K562 (cell line): ENCODE measurements around the gene RETREG1.

ENCODE experiments used
- CTCF ChIP-seq, 3 experiments: IDR thresholded peaks in 2 of 3; conservative IDR thresholded peaks in 1 of 3; 2 replicates each; pipeline ENCODE4 v1.5.1; 2011 to 2012; ENCODE audit warnings: low read length in 3 of 3, mild to moderate bottlenecking in 3 of 3, control low read depth in 2 of 3, improper control_type of control experiment in 1 of 3, inconsistent platforms in 1 of 3, low read depth in 1 of 3, mixed read lengths in 1 of 3, moderate library complexity in 1 of 3; ENCODE audit not compliant: insufficient read depth in 2 of 3
- MEF2D ChIP-seq: conservative IDR thresholded peaks from 2 replicates; pipeline ENCODE4 v1.6.1; 2016; ENCODE audit warnings: low read depth, missing genetic modification characterization, missing compliant biosample characterization

- TF ChIP-seq MEF2D (tag) = no peak
- TF ChIP-seq CTCF (IDR thresholded peaks at IDR 0.05 in 2 of 3, conservative IDR thresholded peaks at IDR 0.05 in 1 of 3; ENCODE audit: insufficient read depth in 2 of 3, low read depth in 1 of 3, low read length in 3 of 3) = no peak
Measured at GRCh38 chr5:16471387-16471786, 145.4 kb downstream of the RETREG1 start.
